Breast epithelium (tissue), 3 donors: ENCODE measurements around the gene LDLR.

ENCODE experiments used
- POLR2A ChIP-seq: fragments of 450-650 bp; IDR thresholded peaks from one replicate; pipeline ENCODE4 v1.6.1; 2016; ENCODE audit warnings: antibody characterized with exemption, mild to moderate bottlenecking, moderate library complexity
- TF ChIP-seq, protein P1 (sequence below), 3 donors: fragments of 450-650 bp; IDR thresholded peaks; one replicate each; pipeline ENCODE4 v1.5.1; 2016 to 2017; ENCODE audit warnings: antibody characterized with exemption in 3 of 3, mild to moderate bottlenecking in 3 of 3, moderate library complexity in 3 of 3

DNA sequence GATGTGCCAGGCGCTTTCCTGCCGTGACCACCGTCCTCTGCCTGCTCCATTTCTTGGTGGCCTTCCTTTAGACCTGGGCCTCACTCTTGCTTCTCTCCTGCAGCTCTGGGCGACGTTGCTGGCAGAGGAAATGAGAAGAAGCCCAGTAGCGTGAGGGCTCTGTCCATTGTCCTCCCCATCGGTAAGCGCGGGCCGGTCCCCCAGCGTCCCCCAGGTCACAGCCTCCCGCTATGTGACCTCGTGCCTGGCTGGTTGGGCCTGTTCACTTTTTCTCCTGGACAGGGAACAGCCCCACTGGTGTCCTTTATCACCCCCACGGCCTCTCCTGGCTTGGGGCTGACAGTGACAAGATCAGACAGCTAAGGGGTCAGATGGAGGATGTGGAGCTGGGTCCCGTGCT lies 38.6 kb downstream of the LDLR start:
- TF ChIP-seq, protein P1, sequence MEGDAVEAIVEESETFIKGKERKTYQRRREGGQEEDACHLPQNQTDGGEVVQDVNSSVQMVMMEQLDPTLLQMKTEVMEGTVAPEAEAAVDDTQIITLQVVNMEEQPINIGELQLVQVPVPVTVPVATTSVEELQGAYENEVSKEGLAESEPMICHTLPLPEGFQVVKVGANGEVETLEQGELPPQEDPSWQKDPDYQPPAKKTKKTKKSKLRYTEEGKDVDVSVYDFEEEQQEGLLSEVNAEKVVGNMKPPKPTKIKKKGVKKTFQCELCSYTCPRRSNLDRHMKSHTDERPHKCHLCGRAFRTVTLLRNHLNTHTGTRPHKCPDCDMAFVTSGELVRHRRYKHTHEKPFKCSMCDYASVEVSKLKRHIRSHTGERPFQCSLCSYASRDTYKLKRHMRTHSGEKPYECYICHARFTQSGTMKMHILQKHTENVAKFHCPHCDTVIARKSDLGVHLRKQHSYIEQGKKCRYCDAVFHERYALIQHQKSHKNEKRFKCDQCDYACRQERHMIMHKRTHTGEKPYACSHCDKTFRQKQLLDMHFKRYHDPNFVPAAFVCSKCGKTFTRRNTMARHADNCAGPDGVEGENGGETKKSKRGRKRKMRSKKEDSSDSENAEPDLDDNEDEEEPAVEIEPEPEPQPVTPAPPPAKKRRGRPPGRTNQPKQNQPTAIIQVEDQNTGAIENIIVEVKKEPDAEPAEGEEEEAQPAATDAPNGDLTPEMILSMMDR (IDR thresholded peaks at IDR 0.05) = no peak
- TF ChIP-seq POLR2A = no peak
